HepG2 (cell line): ENCODE measurements around the gene LRP1B. TPM values are rescaled to one million over a fixed set of nuclear protein-coding genes. Genes with fewer than 3 reads are reported as not detected.

Experiments used
- MTF2 ChIP-seq: sonication (generic); formaldehyde crosslinking; IDR thresholded peaks from 2 replicates; pipeline ENCODE4 v1.5.0; 2020; ENCODE audit warnings: missing genetic modification reagents, borderline replicate concordance
- ZBTB1 ChIP-seq: sonication (generic); formaldehyde crosslinking; IDR thresholded peaks from 2 replicates; pipeline ENCODE4 v1.4.0; 2020; ENCODE audit warnings: missing genetic modification reagents, borderline replicate concordance
- ZC3H4 ChIP-seq: sonication (generic); formaldehyde crosslinking; IDR thresholded peaks from 2 replicates; pipeline ENCODE4 v1.4.0; 2020; ENCODE audit warnings: missing genetic modification reagents, borderline replicate concordance
- ZFYVE20 ChIP-seq: sonication (generic); formaldehyde crosslinking; IDR thresholded peaks from 2 replicates; pipeline ENCODE4 v1.8.0; 2023; ENCODE audit warnings: low read depth, mild to moderate bottlenecking, moderate library complexity, missing genetic modification reagents, borderline replicate concordance
- ZHX2 ChIP-seq, 2 experiments: sonication (generic) in 1 of 2; formaldehyde crosslinking in 1 of 2; IDR thresholded peaks; 2 replicates each; pipeline versions ENCODE4 v1.6.1 to v1.9.0; 2014 to 2022; ENCODE audit warnings: antibody characterized with exemption in 1 of 2, borderline replicate concordance in 1 of 2, inconsistent platforms in 1 of 2, low read depth in 1 of 2, missing genetic modification reagents in 1 of 2
- ZNF12 ChIP-seq: sonication (generic); formaldehyde crosslinking; IDR thresholded peaks from 2 replicates; pipeline ENCODE4 v1.5.0; 2020; ENCODE audit warnings: missing genetic modification reagents
- ZNF251 ChIP-seq: sonication (generic); formaldehyde crosslinking; IDR thresholded peaks from 2 replicates; pipeline ENCODE4 v1.9.0; 2021; ENCODE audit warnings: mild to moderate bottlenecking, missing genetic modification reagents
- ZNF274 ChIP-seq: sonication (generic); formaldehyde crosslinking; IDR thresholded peaks from 2 replicates; pipeline ENCODE4 v1.5.1; 2020; ENCODE audit warnings: mild to moderate bottlenecking, missing genetic modification reagents
- ZNF879 ChIP-seq: sonication (generic); formaldehyde crosslinking; IDR thresholded peaks from 2 replicates; pipeline ENCODE4 v1.8.1; 2023; ENCODE audit warnings: missing genetic modification reagents
- polyA plus RNA-seq, 8 experiments: library from polyadenylated mRNA; depleted of rRNA in 3 of 8; stranded (reverse) in 7 of 8; unstranded in 1 of 8; fragments of >200 nt; fragmentation: Illumina TruSeq in 4 of 8; extraction: Trizol in 4 of 8; gene quantifications; 2 replicates each; pipeline versions ENCODE4 v1.2.1 to v1.2.3, GENCODE V29; 2011 to 2016; ENCODE audit warnings: low read depth in 4 of 8, missing spikeins in 1 of 8, mixed read lengths in 1 of 8; ENCODE audit not compliant: insufficient read depth in 1 of 8
- total RNA-seq, 5 experiments: library from RNA; depleted of rRNA; stranded (reverse); fragments of >200 nt; fragmentation: Illumina TruSeq; extraction: Trizol; gene quantifications; 2 replicates each; pipeline ENCODE4 v1.2.3, GENCODE V29; 2016; ENCODE audit warnings: low read depth in 1 of 5
- TF ChIP-seq, protein P1 (sequence below): sonication (generic); formaldehyde crosslinking; IDR thresholded peaks from 2 replicates; pipeline ENCODE4 v1.4.0; 2020; ENCODE audit warnings: mild to moderate bottlenecking, missing genetic modification reagents
- TF ChIP-seq, protein P2 (sequence below): IDR thresholded peaks from 2 replicates; pipeline ENCODE4 v1.6.1; 2016; ENCODE audit warnings: missing compliant biosample characterization, missing genetic modification reagents, borderline replicate concordance

LRP1B gene
- total and polyA plus RNA-seq, 2 of the 13 experiments (the other 11 are each of a cell fraction or from before 2014, with no cell fraction given) = 0.04 TPM; not detected in 1

GRCh38 chr2:141151611-141152286, 979.1 kb downstream of the LRP1B start (continued):
- TF ChIP-seq ZNF251 (CRISPR knock-in tag) (no peak), ZFYVE20 (CRISPR knock-in tag) (no peak), ZNF12 (CRISPR knock-in tag) (no peak), ZHX2 (IDR thresholded peaks at IDR 0.05; ENCODE audit: low read depth) (no peak), ZHX2 (CRISPR knock-in tag; IDR thresholded peaks at IDR 0.05; ENCODE audit: borderline replicate concordance) (no peak), ZBTB1 (CRISPR knock-in tag) (no peak), ZNF879 (CRISPR knock-in tag) (no peak), ZNF274 (no peak), ZC3H4 (CRISPR knock-in tag) (no peak), MTF2 (no peak)
- TF ChIP-seq, protein P1, sequence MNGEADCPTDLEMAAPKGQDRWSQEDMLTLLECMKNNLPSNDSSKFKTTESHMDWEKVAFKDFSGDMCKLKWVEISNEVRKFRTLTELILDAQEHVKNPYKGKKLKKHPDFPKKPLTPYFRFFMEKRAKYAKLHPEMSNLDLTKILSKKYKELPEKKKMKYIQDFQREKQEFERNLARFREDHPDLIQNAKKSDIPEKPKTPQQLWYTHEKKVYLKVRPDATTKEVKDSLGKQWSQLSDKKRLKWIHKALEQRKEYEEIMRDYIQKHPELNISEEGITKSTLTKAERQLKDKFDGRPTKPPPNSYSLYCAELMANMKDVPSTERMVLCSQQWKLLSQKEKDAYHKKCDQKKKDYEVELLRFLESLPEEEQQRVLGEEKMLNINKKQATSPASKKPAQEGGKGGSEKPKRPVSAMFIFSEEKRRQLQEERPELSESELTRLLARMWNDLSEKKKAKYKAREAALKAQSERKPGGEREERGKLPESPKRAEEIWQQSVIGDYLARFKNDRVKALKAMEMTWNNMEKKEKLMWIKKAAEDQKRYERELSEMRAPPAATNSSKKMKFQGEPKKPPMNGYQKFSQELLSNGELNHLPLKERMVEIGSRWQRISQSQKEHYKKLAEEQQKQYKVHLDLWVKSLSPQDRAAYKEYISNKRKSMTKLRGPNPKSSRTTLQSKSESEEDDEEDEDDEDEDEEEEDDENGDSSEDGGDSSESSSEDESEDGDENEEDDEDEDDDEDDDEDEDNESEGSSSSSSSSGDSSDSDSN (CRISPR knock-in tag) = no peak
- TF ChIP-seq, protein P2, sequence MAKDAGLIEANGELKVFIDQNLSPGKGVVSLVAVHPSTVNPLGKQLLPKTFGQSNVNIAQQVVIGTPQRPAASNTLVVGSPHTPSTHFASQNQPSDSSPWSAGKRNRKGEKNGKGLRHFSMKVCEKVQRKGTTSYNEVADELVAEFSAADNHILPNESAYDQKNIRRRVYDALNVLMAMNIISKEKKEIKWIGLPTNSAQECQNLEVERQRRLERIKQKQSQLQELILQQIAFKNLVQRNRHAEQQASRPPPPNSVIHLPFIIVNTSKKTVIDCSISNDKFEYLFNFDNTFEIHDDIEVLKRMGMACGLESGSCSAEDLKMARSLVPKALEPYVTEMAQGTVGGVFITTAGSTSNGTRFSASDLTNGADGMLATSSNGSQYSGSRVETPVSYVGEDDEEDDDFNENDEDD (CRISPR knock-in tag) = no peak
